SK-N-MC (cell line): ENCODE measurements around the gene BTBD19.

Source experiments
- EZH2 ChIP-seq: fragments of 200-600 bp; sonication (generic); IDR thresholded peaks from one replicate; pipeline ENCODE4 v1.6.1; 2017; ENCODE audit warnings: antibody characterized with exemption
- POLR2AphosphoS5 ChIP-seq: IDR thresholded peaks from 2 replicates; pipeline ENCODE4 v1.6.1; 2012; ENCODE audit warnings: mild to moderate bottlenecking, low read depth, low read length, borderline replicate concordance

- TF ChIP-seq POLR2AphosphoS5 (no peak), EZH2 (no peak)
These were observed 22.6 kb downstream of the BTBD19 start for GRCh38 chr1:44830900-44831304.
